Left forelimb (tissue), 1 donor: ENCODE results near the gene ALPP.
A peak's percentile ranks its signal among the peaks of the same experiment; 100 is the strongest.
"Not testable (repeated sequence)": the region's sequence is repeated elsewhere in the genome, so short reads cannot be mapped to it uniquely, and the experiment has no call there.

ENCODE experiments used
- DNase-seq: peaks from one replicate; pipeline ENCODE4 v3.0.0-alpha.2; 2018; ENCODE audit warnings: low spot score

Gene ALPP

GRCh38 chr2:232363784-232364615, 14.6 kb upstream of the ALPP start:
- DNase-seq: no peak

GRCh38 chr2:232364806-232365594, 13.6 kb upstream of the ALPP start:
- DNase-seq: not testable (repeated sequence)

- DNase-seq: no peak
Observed at GRCh38 chr2:232365621-232366321, 12.8 kb upstream of the ALPP start.

GRCh38 chr2:232366461-232366860, 12.1 kb upstream of the ALPP start:
- not testable (repeated sequence) for DNase-seq

GRCh38 chr2:232367016-232367415, 11.5 kb upstream of the ALPP start:
- DNase-seq: no peak

GRCh38 chr2:232367591-232368233, 10.8 kb upstream of the ALPP start:
- DNase-seq: peak; percentile 45

GRCh38 chr2:232368311-232368731, 10.2 kb upstream of the ALPP start:
- DNase-seq: peak; percentile 64

- no peak for DNase-seq
Observed at GRCh38 chr2:232369126-232369951, 9.2 kb upstream of the ALPP start.

GRCh38 chr2:232370007-232370406, 8.5 kb upstream of the ALPP start:
- DNase-seq: not testable (repeated sequence)

GRCh38 chr2:232372231-232373208, 6.0 kb upstream of the ALPP start:
- DNase-seq: peak; percentile 36

- DNase-seq: no peak
Observed at GRCh38 chr2:232374356-232374755, 4.2 kb upstream of the ALPP start.

- DNase-seq: no peak
Observed at GRCh38 chr2:232375164-232375563, 3.4 kb upstream of the ALPP start.

- no peak for DNase-seq
Observed at GRCh38 chr2:232376260-232376659, 2.3 kb upstream of the ALPP start.

GRCh38 chr2:232376713-232377112, 1.8 kb upstream of the ALPP start:
- DNase-seq: no peak

- DNase-seq: no peak
Observed at GRCh38 chr2:232377319-232377718, 1.2 kb upstream of the ALPP start.

- DNase-seq: no peak
Observed at GRCh38 chr2:232377841-232378734, 463 bp upstream of the ALPP start.

GRCh38 chr2:232379610-232380590, 1.3 kb downstream of the ALPP start:
- DNase-seq: not testable (repeated sequence)
